ENCODE measurements around the gene MYRIP. TPM values are rescaled to one million over a fixed set of nuclear protein-coding genes. Genes with fewer than 3 reads are reported as not detected.

MYRIP gene
- polyA plus RNA-seq, 1 experiment: not detected

DNA sequence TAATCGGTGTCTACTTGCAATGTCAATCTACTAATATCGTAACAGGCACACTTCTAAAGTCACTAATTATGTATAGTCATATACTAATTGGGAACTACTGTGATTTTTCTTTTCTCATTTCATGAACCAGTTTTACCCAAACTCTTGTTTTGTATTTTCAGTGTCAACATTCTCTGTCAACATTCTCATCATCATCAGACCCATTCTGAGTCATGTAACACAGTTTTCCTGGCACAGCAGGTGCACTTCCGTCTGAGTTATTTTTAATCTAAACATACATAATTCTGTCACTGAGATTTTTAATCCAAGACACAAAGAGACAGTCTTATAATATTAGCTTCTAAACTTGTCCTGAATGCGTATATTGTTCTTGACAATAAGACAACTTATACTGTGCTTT lies 295.0 kb downstream of the MYRIP start:
- Histone ChIP-seq H3K9me3 (ENCODE audit: control insufficient read depth, insufficient read depth, low read length) (peaks cover 5% of the 10 kb centered on the region; the same call in 1 of the 2 replicates), H3K27me3 (ENCODE audit: control insufficient read depth, insufficient read depth, low read length) (no peaks in the 10 kb centered on the region), H3K4me3 (ENCODE audit: low read depth, low read length) (no peak overlapping the region), H3K27ac (ENCODE audit: low read depth, low read length) (no peak overlapping the region)
- CTCF ChIA-PET: no interaction called here
- DNase-seq (ENCODE audit: low read depth, low spot score): no peak
- POLR2A ChIA-PET: no interaction called here
- TF ChIP-seq, protein P1, sequence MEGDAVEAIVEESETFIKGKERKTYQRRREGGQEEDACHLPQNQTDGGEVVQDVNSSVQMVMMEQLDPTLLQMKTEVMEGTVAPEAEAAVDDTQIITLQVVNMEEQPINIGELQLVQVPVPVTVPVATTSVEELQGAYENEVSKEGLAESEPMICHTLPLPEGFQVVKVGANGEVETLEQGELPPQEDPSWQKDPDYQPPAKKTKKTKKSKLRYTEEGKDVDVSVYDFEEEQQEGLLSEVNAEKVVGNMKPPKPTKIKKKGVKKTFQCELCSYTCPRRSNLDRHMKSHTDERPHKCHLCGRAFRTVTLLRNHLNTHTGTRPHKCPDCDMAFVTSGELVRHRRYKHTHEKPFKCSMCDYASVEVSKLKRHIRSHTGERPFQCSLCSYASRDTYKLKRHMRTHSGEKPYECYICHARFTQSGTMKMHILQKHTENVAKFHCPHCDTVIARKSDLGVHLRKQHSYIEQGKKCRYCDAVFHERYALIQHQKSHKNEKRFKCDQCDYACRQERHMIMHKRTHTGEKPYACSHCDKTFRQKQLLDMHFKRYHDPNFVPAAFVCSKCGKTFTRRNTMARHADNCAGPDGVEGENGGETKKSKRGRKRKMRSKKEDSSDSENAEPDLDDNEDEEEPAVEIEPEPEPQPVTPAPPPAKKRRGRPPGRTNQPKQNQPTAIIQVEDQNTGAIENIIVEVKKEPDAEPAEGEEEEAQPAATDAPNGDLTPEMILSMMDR (IDR thresholded peaks at IDR 0.05; ENCODE audit: low read depth, low read length): no peak

DNA sequence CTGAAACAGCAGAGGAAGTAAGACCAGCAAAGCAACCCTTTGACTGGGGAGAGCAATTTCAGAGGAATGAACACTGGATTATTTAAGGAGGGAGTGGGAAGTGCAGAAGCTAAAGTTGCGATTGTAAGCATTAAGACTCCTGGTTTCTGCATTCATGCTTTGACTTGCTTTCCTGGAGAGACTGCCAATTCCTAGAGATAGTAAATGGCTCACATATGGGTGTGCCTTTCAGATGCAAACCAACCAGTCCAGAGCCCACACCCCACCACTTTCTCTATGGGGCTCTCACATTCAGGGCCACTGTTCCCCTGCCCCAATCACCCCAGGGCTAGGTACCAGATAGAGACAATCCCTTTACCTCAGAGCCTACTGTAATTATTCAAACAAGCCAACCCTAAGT lies 299.2 kb downstream of the MYRIP start:
- DNase-seq (ENCODE audit: low read depth, low spot score): no peak
- ChIA-PET CTCF (no interaction called here), POLR2A (no interaction called here)
- no peak overlapping the region for H3K27ac ChIP-seq (ENCODE audit: low read depth, low read length)
- H3K27me3 ChIP-seq (ENCODE audit: control insufficient read depth, insufficient read depth, low read length): no peaks in the 10 kb centered on the region
- H3K4me3 ChIP-seq (ENCODE audit: low read depth, low read length): no peak overlapping the region
- H3K9me3 ChIP-seq (ENCODE audit: control insufficient read depth, insufficient read depth, low read length): peaks cover 5% of the 10 kb centered on the region; the same call in 1 of the 2 replicates
- TF ChIP-seq, protein P1 (IDR thresholded peaks at IDR 0.05; ENCODE audit: low read depth, low read length): no peak

DNA sequence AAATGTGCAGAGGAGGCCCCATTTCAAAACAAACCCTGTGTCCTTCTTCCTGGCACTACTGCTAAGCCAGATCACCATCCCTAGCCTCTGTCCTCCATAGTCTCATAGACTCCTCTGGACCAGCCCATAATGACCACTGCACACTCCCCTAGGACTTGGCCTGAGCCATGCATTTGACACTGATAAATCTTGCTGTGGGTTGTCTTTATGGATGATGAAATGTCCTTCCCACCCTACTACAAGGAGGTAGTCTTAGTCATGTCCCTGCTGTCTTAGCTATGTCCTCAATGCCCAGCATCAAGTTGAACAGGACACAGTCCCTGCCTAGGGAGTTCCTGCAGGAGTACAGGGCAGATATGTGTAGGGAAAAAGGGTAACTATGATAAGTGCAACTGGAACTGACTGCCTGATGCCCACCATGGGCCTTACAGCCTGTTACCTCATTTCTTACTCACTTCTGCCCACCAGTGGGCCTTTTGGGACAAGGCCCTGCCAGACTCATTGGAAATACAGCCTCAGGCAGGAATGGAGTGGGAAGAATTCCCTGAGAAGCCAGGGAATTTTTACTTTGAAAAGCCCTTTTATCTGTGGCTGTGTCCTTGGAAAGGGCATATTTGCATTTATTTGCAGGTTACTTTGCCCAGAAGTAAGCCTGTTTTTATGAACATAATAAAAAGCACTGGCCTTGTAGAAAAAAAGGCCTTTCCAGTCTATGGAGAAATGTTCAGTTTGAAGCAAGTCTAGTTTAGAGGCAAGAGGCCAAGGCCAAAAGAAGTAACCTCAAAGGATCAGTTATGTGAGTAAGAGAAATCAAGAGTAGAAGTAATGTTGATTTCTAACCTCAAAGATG lies 300.5 kb downstream of the MYRIP start:
- Histone ChIP-seq H3K4me3 (ENCODE audit: low read depth, low read length) (no peak overlapping the region), H3K9me3 (ENCODE audit: control insufficient read depth, insufficient read depth, low read length) (peaks cover 5% of the 10 kb centered on the region; the same call in 1 of the 2 replicates), H3K27ac (ENCODE audit: low read depth, low read length) (no peak overlapping the region), H3K27me3 (ENCODE audit: control insufficient read depth, insufficient read depth, low read length) (no peaks in the 10 kb centered on the region)
- TF ChIP-seq, protein P1 (IDR thresholded peaks at IDR 0.05; ENCODE audit: low read depth, low read length): no peak
- DNase-seq (ENCODE audit: low read depth, low spot score): no peak
- ChIA-PET CTCF (no interaction called here), POLR2A (no interaction called here)

DNA sequence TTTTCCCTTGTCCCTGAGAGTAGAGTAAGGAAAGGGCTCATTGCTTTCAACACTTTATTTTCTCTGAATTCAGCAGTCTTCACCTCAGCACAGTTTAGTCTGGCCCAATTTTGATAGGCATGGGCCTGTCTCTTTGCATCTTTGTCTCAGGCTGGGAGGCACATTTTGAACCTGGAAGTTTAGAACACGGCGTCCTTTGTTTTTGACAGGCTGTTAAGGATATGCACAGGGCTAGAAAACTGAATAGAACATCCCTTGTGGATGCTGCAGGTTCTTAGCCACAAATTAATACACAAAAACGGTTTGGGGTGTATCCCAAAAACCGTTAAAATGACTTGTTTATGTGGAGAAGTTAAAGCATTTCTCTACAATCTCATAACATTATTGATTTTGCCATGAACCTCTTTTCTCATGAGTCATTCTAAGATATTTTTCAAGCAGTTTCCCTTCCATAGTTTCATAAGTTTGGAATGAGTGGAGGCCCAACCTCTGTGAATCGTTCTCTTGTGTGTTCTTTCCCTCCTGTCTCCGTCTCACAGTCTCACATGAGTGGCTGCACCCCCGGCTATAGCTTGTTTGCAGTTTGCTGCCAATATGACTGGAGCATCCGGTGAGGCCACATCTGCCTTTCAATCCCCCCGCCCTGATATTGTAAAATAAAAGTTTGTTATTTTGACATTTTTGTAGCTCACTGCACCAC lies 307.2 kb downstream of the MYRIP start:
- Histone ChIP-seq H3K4me3 (ENCODE audit: low read depth, low read length) (no peak overlapping the region), H3K27ac (ENCODE audit: low read depth, low read length) (no peak overlapping the region), H3K27me3 (ENCODE audit: control insufficient read depth, insufficient read depth, low read length) (no peaks in the 10 kb centered on the region), H3K9me3 (ENCODE audit: control insufficient read depth, insufficient read depth, low read length) (no peaks in the 10 kb centered on the region; the same call in 1 of the 2 replicates)
- POLR2A ChIA-PET: no interaction called here
- TF ChIP-seq, protein P1 (IDR thresholded peaks at IDR 0.05; ENCODE audit: low read depth, low read length): no peak
- no peak for DNase-seq (ENCODE audit: low read depth, low spot score)
- CTCF ChIA-PET: no interaction called here

DNA sequence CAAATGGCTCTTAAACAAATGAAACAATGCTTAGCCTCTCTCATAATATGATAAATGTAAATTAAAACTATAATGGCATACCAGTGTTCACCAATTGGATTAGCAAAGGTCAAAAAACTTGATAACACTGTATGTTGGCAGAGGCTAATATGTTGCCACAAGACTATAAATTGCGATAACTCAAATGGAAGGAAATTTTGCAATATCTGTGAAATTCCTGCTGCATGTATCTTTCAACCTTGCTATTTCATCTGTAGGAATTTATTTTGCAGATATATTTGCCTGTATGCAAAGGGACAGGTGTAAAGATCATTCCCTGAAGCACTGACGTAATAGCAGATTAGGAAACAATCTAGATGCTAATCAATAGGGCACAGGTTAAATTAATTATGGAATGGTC lies 308.7 kb downstream of the MYRIP start:
- CTCF ChIA-PET: no interaction called here
- Histone ChIP-seq H3K4me3 (ENCODE audit: low read depth, low read length) (no peak overlapping the region), H3K27ac (ENCODE audit: low read depth, low read length) (no peak overlapping the region), H3K9me3 (ENCODE audit: control insufficient read depth, insufficient read depth, low read length) (no peaks in the 10 kb centered on the region; the same call in 1 of the 2 replicates), H3K27me3 (ENCODE audit: control insufficient read depth, insufficient read depth, low read length) (no peaks in the 10 kb centered on the region)
- TF ChIP-seq, protein P1 (IDR thresholded peaks at IDR 0.05; ENCODE audit: low read depth, low read length): no peak
- DNase-seq (ENCODE audit: low read depth, low spot score): no peak
- POLR2A ChIA-PET: no interaction called here
